Left forelimb (tissue), 1 donor: ENCODE data around the gene LRMDA.
"Not testable (repeated sequence)": the region's sequence is repeated elsewhere in the genome, so short reads cannot be mapped to it uniquely, and the experiment has no call there.

Source experiments
- DNase-seq: peaks from one replicate; pipeline ENCODE4 v3.0.0-alpha.2; 2018; ENCODE audit warnings: low spot score

LRMDA gene

GRCh38 chr10:76497666-76498065 lies 1066.2 kb downstream of the LRMDA start:
- no peak for DNase-seq

- no peak for DNase-seq
Observed at GRCh38 chr10:76504823-76505222, 1073.4 kb downstream of the LRMDA start.

GRCh38 chr10:76509446-76509845 lies 1078.0 kb downstream of the LRMDA start:
- DNase-seq, result no peak

- DNase-seq, result no peak
Observed at GRCh38 chr10:76514321-76514720, 1082.9 kb downstream of the LRMDA start.

- no peak for DNase-seq
Observed at GRCh38 chr10:76514869-76515268, 1083.4 kb downstream of the LRMDA start.

- DNase-seq, result no peak
Observed at GRCh38 chr10:76522547-76522946, 1091.1 kb downstream of the LRMDA start.

- no peak for DNase-seq
Observed at GRCh38 chr10:76523246-76523645, 1091.8 kb downstream of the LRMDA start.

GRCh38 chr10:76523791-76524351 lies 1092.4 kb downstream of the LRMDA start:
- DNase-seq, result no peak

GRCh38 chr10:76526833-76527232 lies 1095.4 kb downstream of the LRMDA start:
- not testable (repeated sequence) for DNase-seq

GRCh38 chr10:76540331-76540730 lies 1108.9 kb downstream of the LRMDA start:
- DNase-seq, result no peak

- DNase-seq, result no peak
Observed at GRCh38 chr10:76540786-76541185, 1109.4 kb downstream of the LRMDA start.

GRCh38 chr10:76541852-76542251 lies 1110.4 kb downstream of the LRMDA start:
- DNase-seq, result no peak

GRCh38 chr10:76542307-76542930 lies 1111.0 kb downstream of the LRMDA start:
- DNase-seq, result no peak

GRCh38 chr10:76543655-76544054 lies 1112.2 kb downstream of the LRMDA start:
- no peak for DNase-seq

- DNase-seq, result no peak
Observed at GRCh38 chr10:76544789-76545188, 1113.4 kb downstream of the LRMDA start.

GRCh38 chr10:76546411-76546810 lies 1115.0 kb downstream of the LRMDA start:
- DNase-seq, result no peak

GRCh38 chr10:76547352-76547972 lies 1116.0 kb downstream of the LRMDA start:
- no peak for DNase-seq

- no peak for DNase-seq
Observed at GRCh38 chr10:76548716-76549115, 1117.3 kb downstream of the LRMDA start.

GRCh38 chr10:76549171-76549570 lies 1117.7 kb downstream of the LRMDA start:
- no peak for DNase-seq

- DNase-seq, result no peak
Observed at GRCh38 chr10:76550806-76551205, 1119.4 kb downstream of the LRMDA start.

GRCh38 chr10:76552091-76552873 lies 1120.9 kb downstream of the LRMDA start:
- DNase-seq, result no peak

- DNase-seq, result no peak
Observed at GRCh38 chr10:76553263-76554032, 1122.0 kb downstream of the LRMDA start.
